Measurements from ENCODE around the gene CHMP5.
A peak's percentile ranks its signal among the peaks of the same experiment; 100 is the strongest.

CHMP5 gene

GRCh38 chr9:33244137-33244784, 20.6 kb upstream of the CHMP5 start:
- DNase-seq = no peak

- DNase-seq = no peak
Observed at GRCh38 chr9:33245341-33245740, 19.5 kb upstream of the CHMP5 start.

- no peak for DNase-seq
Observed at GRCh38 chr9:33246269-33246860, 18.5 kb upstream of the CHMP5 start.

- no peak for DNase-seq
Observed at GRCh38 chr9:33248606-33249005, 16.2 kb upstream of the CHMP5 start.

GRCh38 chr9:33249087-33249658, 15.7 kb upstream of the CHMP5 start:
- DNase-seq = no peak

GRCh38 chr9:33249983-33250382, 14.9 kb upstream of the CHMP5 start:
- DNase-seq = no peak

- no peak for DNase-seq
Observed at GRCh38 chr9:33250458-33250995, 14.3 kb upstream of the CHMP5 start.

GRCh38 chr9:33254211-33254610, 10.6 kb upstream of the CHMP5 start:
- no peak for DNase-seq

- DNase-seq = no peak
Observed at GRCh38 chr9:33255014-33255413, 9.8 kb upstream of the CHMP5 start.

GRCh38 chr9:33255471-33255870, 9.4 kb upstream of the CHMP5 start:
- no peak for DNase-seq

- no peak for DNase-seq
Observed at GRCh38 chr9:33256236-33256635, 8.6 kb upstream of the CHMP5 start.

- DNase-seq = no peak
Observed at GRCh38 chr9:33257276-33257675, 7.6 kb upstream of the CHMP5 start.

GRCh38 chr9:33260372-33260771, 4.5 kb upstream of the CHMP5 start:
- no peak for DNase-seq

- DNase-seq = no peak
Observed at GRCh38 chr9:33263131-33264002, 1.5 kb upstream of the CHMP5 start.

GRCh38 chr9:33264003-33264472, 811 bp upstream of the CHMP5 start:
- DNase-seq = peak in 2 of 4 experiments; percentile 32 to 40

GRCh38 chr9:33265211-33265865, 489 bp downstream of the CHMP5 start:
- DNase-seq = no peak

- no peak for DNase-seq
Observed at GRCh38 chr9:33267151-33267767, 2.4 kb downstream of the CHMP5 start.

GRCh38 chr9:33270146-33270545, 5.3 kb downstream of the CHMP5 start:
- no peak for DNase-seq

- DNase-seq = no peak
Observed at GRCh38 chr9:33272061-33272460, 7.2 kb downstream of the CHMP5 start.

- DNase-seq = no peak
Observed at GRCh38 chr9:33273266-33273971, 8.6 kb downstream of the CHMP5 start.

- DNase-seq = no peak
Observed at GRCh38 chr9:33273972-33274328, 9.1 kb downstream of the CHMP5 start.

GRCh38 chr9:33277484-33277883, 12.6 kb downstream of the CHMP5 start:
- no peak for DNase-seq
